ENCODE measurements around the gene USP17L18. TPM values are rescaled to one million over a fixed set of nuclear protein-coding genes. Genes with fewer than 3 reads are reported as not detected.
"Not testable (repeated sequence)": the region's sequence is repeated elsewhere in the genome, so short reads cannot be mapped to it uniquely, and the experiment has no call there.

USP17L18 gene, protein sequence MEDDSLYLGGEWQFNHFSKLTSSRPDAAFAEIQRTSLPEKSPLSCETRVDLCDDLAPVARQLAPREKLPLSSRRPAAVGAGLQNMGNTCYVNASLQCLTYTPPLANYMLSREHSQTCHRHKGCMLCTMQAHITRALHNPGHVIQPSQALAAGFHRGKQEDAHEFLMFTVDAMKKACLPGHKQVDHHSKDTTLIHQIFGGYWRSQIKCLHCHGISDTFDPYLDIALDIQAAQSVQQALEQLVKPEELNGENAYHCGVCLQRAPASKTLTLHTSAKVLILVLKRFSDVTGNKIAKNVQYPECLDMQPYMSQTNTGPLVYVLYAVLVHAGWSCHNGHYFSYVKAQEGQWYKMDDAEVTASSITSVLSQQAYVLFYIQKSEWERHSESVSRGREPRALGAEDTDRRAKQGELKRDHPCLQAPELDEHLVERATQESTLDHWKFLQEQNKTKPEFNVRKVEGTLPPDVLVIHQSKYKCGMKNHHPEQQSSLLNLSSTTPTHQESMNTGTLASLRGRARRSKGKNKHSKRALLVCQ
- total RNA-seq = not detected

- H3K4me3 ChIP-seq (replicated peaks in 1 of 3); H3K9me3 ChIP-seq; H3K4me1 ChIP-seq; H3K36me3 ChIP-seq; H3K27ac ChIP-seq; intact Hi-C loops (cut with DNase I); H3K27me3 ChIP-seq: not testable (repeated sequence)
- 91 to 92% methylated on average over 12 to 15 of the region's 26 CpGs for WGBS, 2 donors
- DNase-seq = peak; percentile 1 to 3
Measured at GRCh38 chr4:9247953-9248680, at the start of gene USP17L18. TSS of gene USP17L18 (plus strand) at chr4:9248630. CDS start at chr4:9248630, 0 bp downstream.

DNA sequence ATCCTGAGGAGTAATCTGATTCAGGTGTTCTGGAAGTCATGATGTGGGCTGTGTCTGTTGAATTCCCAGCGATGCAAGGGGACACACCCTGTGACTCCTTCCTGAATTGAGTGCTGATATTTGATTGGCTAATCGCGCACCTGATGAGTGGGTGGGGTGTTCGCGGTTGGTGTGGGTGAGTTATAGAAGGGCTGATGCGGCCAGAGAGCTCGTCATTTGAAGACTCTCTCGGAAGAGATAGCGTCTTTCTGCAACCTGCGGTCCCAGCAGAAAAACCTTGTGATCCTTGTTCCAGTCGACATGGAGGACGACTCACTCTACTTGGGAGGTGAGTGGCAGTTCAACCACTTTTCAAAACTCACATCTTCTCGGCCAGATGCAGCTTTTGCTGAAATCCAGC is 38.1 kb upstream of the USP17L18 start, which contains the start of gene USP17L10:
Gene USP17L10 (plus strand): TSS at position 301 of the 400 bp plus-strand sequence. CDS start 0 bp downstream, at position 301.
- DNase-seq; H3K4me3 ChIP-seq (replicated peaks in 1 of 3); H3K27ac ChIP-seq; H3K9me3 ChIP-seq; H3K27me3 ChIP-seq; H3K4me1 ChIP-seq; intact Hi-C loops (cut with DNase I); H3K36me3 ChIP-seq: not testable (repeated sequence)
- no CpG with 5 or more reads among the region's 13 CpGs for WGBS, 2 donors

GRCh38 chr4:9214701-9215100 is 33.7 kb upstream of the USP17L18 start:
- H3K27ac ChIP-seq; H3K36me3 ChIP-seq; H3K27me3 ChIP-seq; H3K4me1 ChIP-seq; DNase-seq; H3K9me3 ChIP-seq; H3K4me3 ChIP-seq (replicated peaks in 1 of 3); intact Hi-C loops (cut with DNase I): not testable (repeated sequence)
- 76 to 82% methylated on average over 10 to 11 of the region's 14 CpGs for WGBS, 2 donors

DNA sequence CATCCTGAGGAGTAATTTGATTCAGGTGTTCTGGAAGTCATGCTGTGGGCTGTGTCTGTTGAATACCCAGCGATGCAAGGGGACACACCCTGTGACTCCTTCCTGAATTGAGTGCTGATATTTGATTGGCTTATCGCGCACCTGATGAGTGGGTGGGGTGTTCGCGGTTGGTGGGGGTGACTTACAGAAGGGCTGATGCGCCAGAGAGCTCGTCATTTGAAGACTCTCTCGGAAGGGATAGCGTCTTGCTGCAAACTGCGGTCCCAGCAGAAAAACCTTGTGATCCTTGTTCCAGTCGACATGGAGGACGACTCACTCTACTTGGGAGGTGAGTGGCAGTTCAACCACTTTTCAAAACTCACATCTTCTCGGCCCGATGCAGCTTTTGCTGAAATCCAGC is 33.3 kb upstream of the USP17L18 start, which contains the start of gene USP17L11:
Gene USP17L11 (plus strand): TSS at position 301 of the 400 bp plus-strand sequence. CDS start 0 bp downstream, at position 301.
- H3K36me3 ChIP-seq; H3K4me1 ChIP-seq; H3K9me3 ChIP-seq; H3K27me3 ChIP-seq; DNase-seq; H3K27ac ChIP-seq; intact Hi-C loops (cut with DNase I); H3K4me3 ChIP-seq (replicated peaks in 1 of 3): not testable (repeated sequence)
- no CpG with 5 or more reads among the region's 14 CpGs for WGBS, 2 donors

DNA sequence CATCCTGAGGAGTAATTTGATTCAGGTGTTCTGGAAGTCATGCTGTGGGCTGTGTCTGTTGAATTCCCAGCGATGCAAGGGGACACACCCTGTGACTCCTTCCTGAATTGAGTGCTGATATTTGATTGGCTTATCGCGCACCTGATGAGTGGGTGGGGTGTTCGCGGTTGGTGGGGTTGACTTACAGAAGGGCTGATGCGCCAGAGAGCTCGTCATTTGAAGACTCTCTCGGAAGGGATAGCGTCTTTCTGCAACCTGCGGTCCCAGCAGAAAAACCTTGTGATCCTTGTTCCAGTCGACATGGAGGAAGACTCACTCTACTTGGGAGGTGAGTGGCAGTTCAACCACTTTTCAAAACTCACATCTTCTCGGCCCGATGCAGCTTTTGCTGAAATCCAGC is 28.6 kb upstream of the USP17L18 start, which contains the start of gene USP17L12:
Gene USP17L12 (plus strand): TSS at position 301 of the 400 bp plus-strand sequence. CDS start 0 bp downstream, at position 301.
- H3K27ac ChIP-seq; DNase-seq; H3K36me3 ChIP-seq; H3K9me3 ChIP-seq; intact Hi-C loops (cut with DNase I); H3K4me3 ChIP-seq (replicated peaks in 1 of 3); H3K27me3 ChIP-seq; H3K4me1 ChIP-seq: not testable (repeated sequence)
- WGBS, 2 donors = no CpG with 5 or more reads among the region's 13 CpGs

GRCh38 chr4:9224596-9224995 is 23.8 kb upstream of the USP17L18 start, which contains the start of gene USP17L13:
TSS of gene USP17L13 (plus strand) at chr4:9224896. CDS start at chr4:9224896, 0 bp downstream.
- H3K4me1 ChIP-seq; H3K27ac ChIP-seq; H3K9me3 ChIP-seq; H3K27me3 ChIP-seq; DNase-seq; H3K4me3 ChIP-seq (replicated peaks in 1 of 3); H3K36me3 ChIP-seq; intact Hi-C loops (cut with DNase I): not testable (repeated sequence)
- WGBS, 2 donors = no CpG with 5 or more reads among the region's 14 CpGs

GRCh38 chr4:9230249-9230648 is 18.2 kb upstream of the USP17L18 start:
- DNase-seq = peak in 1 of 2 donors; percentile 0
- WGBS, 2 donors = 82% methylated on average over 5 of the region's 8 CpGs; no CpG with 5 or more reads in 1 of the 2 donors
- H3K4me3 ChIP-seq (replicated peaks in 1 of 3); H3K27ac ChIP-seq; H3K36me3 ChIP-seq; intact Hi-C loops (cut with DNase I); H3K27me3 ChIP-seq; H3K4me1 ChIP-seq; H3K9me3 ChIP-seq: not testable (repeated sequence)

GRCh38 chr4:9234085-9234484 is 14.3 kb upstream of the USP17L18 start, which contains the start of gene USP17L15:
TSS of gene USP17L15 (plus strand) at chr4:9234385. CDS start at chr4:9234385, 0 bp downstream.
- H3K4me1 ChIP-seq; DNase-seq; intact Hi-C loops (cut with DNase I); H3K27me3 ChIP-seq; H3K36me3 ChIP-seq; H3K27ac ChIP-seq; H3K4me3 ChIP-seq (replicated peaks in 1 of 3); H3K9me3 ChIP-seq: not testable (repeated sequence)
- WGBS, 2 donors = no CpG with 5 or more reads among the region's 15 CpGs

GRCh38 chr4:9238461-9238860 is 10.0 kb upstream of the USP17L18 start:
- H3K36me3 ChIP-seq; H3K27me3 ChIP-seq; H3K4me3 ChIP-seq (replicated peaks in 1 of 3); H3K27ac ChIP-seq; H3K4me1 ChIP-seq; intact Hi-C loops (cut with DNase I); H3K9me3 ChIP-seq: not testable (repeated sequence)
- WGBS, 2 donors = no CpG with 5 or more reads among the region's 12 CpGs
- DNase-seq = peak; percentile 2

- H3K4me1 ChIP-seq; intact Hi-C loops (cut with DNase I); H3K27ac ChIP-seq; DNase-seq; H3K27me3 ChIP-seq; H3K36me3 ChIP-seq; H3K4me3 ChIP-seq (replicated peaks in 1 of 3); H3K9me3 ChIP-seq: not testable (repeated sequence)
- 86 to 90% methylated on average over 7 to 12 of the region's 14 CpGs for WGBS, 2 donors
Measured at GRCh38 chr4:9243579-9243978, 4.9 kb upstream of the USP17L18 start, which contains the start of gene USP17L17. TSS of gene USP17L17 (plus strand) at chr4:9243879. CDS start at chr4:9243879, 0 bp downstream.

- H3K9me3 ChIP-seq; H3K4me3 ChIP-seq (replicated peaks in 1 of 3); H3K27ac ChIP-seq; H3K36me3 ChIP-seq; H3K4me1 ChIP-seq; H3K27me3 ChIP-seq; DNase-seq; intact Hi-C loops (cut with DNase I): not testable (repeated sequence)
- no CpG with 5 or more reads among the region's 13 CpGs for WGBS, 2 donors
Measured at GRCh38 chr4:9253078-9253477, 4.6 kb downstream of the USP17L18 start, which contains the start of gene USP17L19. TSS of gene USP17L19 (plus strand) at chr4:9253378. CDS start at chr4:9253378, 0 bp downstream.

- H3K9me3 ChIP-seq; intact Hi-C loops (cut with DNase I); H3K4me3 ChIP-seq (replicated peaks in 1 of 3); H3K36me3 ChIP-seq; H3K27me3 ChIP-seq; DNase-seq; H3K27ac ChIP-seq; H3K4me1 ChIP-seq: not testable (repeated sequence)
- no CpG with 5 or more reads among the region's 15 CpGs for WGBS, 2 donors
Measured at GRCh38 chr4:9257824-9258223, 9.4 kb downstream of the USP17L18 start, which contains the start of gene USP17L20. TSS of gene USP17L20 (plus strand) at chr4:9258124. CDS start at chr4:9258124, 0 bp downstream.
